HepG2 (cell line): Measurements from ENCODE around the gene ATP6V0D1. TPM values are rescaled to one million over a fixed set of nuclear protein-coding genes. Genes with fewer than 3 reads are reported as not detected.

Experiments used
- ATAC-seq: fragments of 200-7000 bp; cut with Tn5 transposase; 3 replicates; pipeline ENCODE4 v1.9.1; 2020; ENCODE audit warnings: mild to moderate bottlenecking, moderate library complexity
- BruUV-seq: library from RNA; stranded (reverse); fragments of 400-500 nt; replicated peaks from 2 replicates; lab custom pipeline; 2021; lab: Mats Ljungman, UMichigan
- CTCF ChIA-PET: fragments of 300-600 bp; formaldehyde crosslinking; extraction: SDS; loops from one replicate; lab custom pipeline; 2021; ENCODE audit warnings: low total read pairs, inconsistent platforms, low intra/inter-chr PET ratio; lab: Yijun Ruan, JAX
- POLR2A ChIA-PET: fragments of 350-600 bp; sonication (Branson Sonifier 250); formaldehyde crosslinking; loops from one replicate; lab custom pipeline; 2020; ENCODE audit warnings: antibody characterized with exemption, inconsistent platforms; lab: Yijun Ruan, JAX
- DNase-seq: peaks from one replicate; pipeline ENCODE4 v3.0.0-alpha.2; 2015; ENCODE audit warnings: low spot score
- FAIRE-seq: peaks from 3 replicates; lab custom pipeline; 2011; peaks lifted over from hg19 to GRCh38; lab: Jason Lieb, UNC
- H2AFZ ChIP-seq: one replicate; pipeline ENCODE4 v1.6.1; 2011; ENCODE audit warnings: low read length, inconsistent platforms
- H3K27ac ChIP-seq: fragments of 300-600 bp; 3 replicates; pipeline ENCODE4 v1.8.0; 2011; ENCODE audit warnings: mixed run types, mild to moderate bottlenecking, mixed read lengths, low read length, inconsistent platforms; ENCODE audit not compliant: insufficient read depth; ENCODE audit errors: extremely low read length
- H3K27me3 ChIP-seq, 2 experiments: fragments of 200-600 bp in 1 of 2; 2 replicates in 1 of 2; 3 replicates in 1 of 2; pipeline versions ENCODE4 v1.6.0 to v1.8.0; 2011; ENCODE audit warnings: low read length in 2 of 2, mild to moderate bottlenecking in 2 of 2, moderate library complexity in 2 of 2, inconsistent platforms in 1 of 2; ENCODE audit not compliant: insufficient read depth in 2 of 2, control insufficient read depth in 1 of 2
- H3K36me3 ChIP-seq, 2 experiments: fragments of 200-600 bp in 1 of 2; replicated peaks in 1 of 2; 2 replicates in 1 of 2; 3 replicates in 1 of 2; pipeline versions ENCODE4 v1.5.1 to v1.8.0; 2011; ENCODE audit warnings: low read length in 2 of 2, inconsistent platforms in 1 of 2; ENCODE audit not compliant: insufficient read depth in 2 of 2, control insufficient read depth in 1 of 2
- H3K4me1 ChIP-seq: 2 replicates; pipeline ENCODE4 v1.5.1; 2012; ENCODE audit warnings: low read length, inconsistent platforms; ENCODE audit not compliant: insufficient read depth
- H3K4me2 ChIP-seq: 2 replicates; pipeline ENCODE4 v1.6.0; 2011; ENCODE audit warnings: low read depth, low read length, inconsistent platforms
- H3K4me3 ChIP-seq, 3 experiments: fragments of 200-600 bp in 1 of 3; sonication (generic), shearing (Covaris generic) in 1 of 3; replicated peaks in 1 of 3; 2 replicates each; pipeline ENCODE4 v1.5.1; 2011 to 2016; ENCODE audit warnings: low read length in 3 of 3, inconsistent platforms in 2 of 3, low read depth in 2 of 3, mild to moderate bottlenecking in 2 of 3, control low read depth in 1 of 3, mixed read lengths in 1 of 3; ENCODE audit not compliant: insufficient read depth in 1 of 3
- H3K79me2 ChIP-seq: one replicate; pipeline ENCODE4 v1.6.1; 2011; ENCODE audit warnings: low read length, inconsistent platforms; ENCODE audit not compliant: insufficient read depth
- H3K9ac ChIP-seq: 2 replicates; pipeline ENCODE4 v1.6.0; 2011; ENCODE audit warnings: mild to moderate bottlenecking, low read depth, low read length, inconsistent platforms; ENCODE audit not compliant: insufficient read depth
- H3K9me3 ChIP-seq: 2 replicates; pipeline ENCODE4 v1.5.1; 2012; ENCODE audit warnings: mild to moderate bottlenecking, low read length
- H4K20me1 ChIP-seq: 2 replicates; pipeline ENCODE4 v1.6.0; 2011; ENCODE audit warnings: inconsistent platforms, mild to moderate bottlenecking, low read length, moderate library complexity; ENCODE audit not compliant: insufficient read depth
- HDAC1 ChIP-seq: sonication (generic); formaldehyde crosslinking; IDR thresholded peaks from 2 replicates; pipeline ENCODE4 v1.5.1; 2020; ENCODE audit warnings: mild to moderate bottlenecking, missing genetic modification reagents
- KAT7 ChIP-seq: IDR thresholded peaks from 2 replicates; pipeline ENCODE4 v1.6.1; 2018; ENCODE audit warnings: borderline replicate concordance, missing compliant biosample characterization
- KDM1A ChIP-seq: IDR thresholded peaks from 2 replicates; pipeline ENCODE4 v1.6.1; 2016; ENCODE audit warnings: missing compliant biosample characterization
- KDM3A ChIP-seq: IDR thresholded peaks from 2 replicates; pipeline ENCODE4 v1.6.1; 2018; ENCODE audit warnings: low read depth, missing compliant biosample characterization
- TFDP1 ChIP-seq: IDR thresholded peaks from 2 replicates; pipeline ENCODE4 v1.6.1; 2016; ENCODE audit warnings: missing compliant biosample characterization, missing genetic modification reagents, borderline replicate concordance
- WGBS: methylation state at CpG from one replicate; pipeline ENCODE4 v1.1.6; 2017; ENCODE audit warnings: low lambda C conversion rate; 5-methylcytosine and 5-hydroxymethylcytosine counted together
- in situ Hi-C: cut with HindIII; loops from 2 replicates; pipeline ENCODE4 v1.10.0; 2017; ENCODE audit warnings: low pct_unique_long_range_greater_than_20kb; ENCODE audit not compliant: extremely low pct_ligation_motif_present
- intact Hi-C: fragments of 100-400 bp; cut with micrococcal nuclease; formaldehyde crosslinking; loops from one replicate; pipeline ENCODE4 v1.10.0; 2022; ENCODE audit not compliant: unreplicated experiment
- polyA plus RNA-seq, 8 experiments: library from polyadenylated mRNA; depleted of rRNA in 3 of 8; stranded (reverse) in 7 of 8; unstranded in 1 of 8; fragments of >200 nt; fragmentation: Illumina TruSeq in 4 of 8; extraction: Trizol in 4 of 8; gene quantifications; 2 replicates each; pipeline versions ENCODE4 v1.2.1 to v1.2.3, GENCODE V29; 2011 to 2016; ENCODE audit warnings: low read depth in 4 of 8, missing spikeins in 1 of 8, mixed read lengths in 1 of 8; ENCODE audit not compliant: insufficient read depth in 1 of 8
- total RNA-seq, 5 experiments: library from RNA; depleted of rRNA; stranded (reverse); fragments of >200 nt; fragmentation: Illumina TruSeq; extraction: Trizol; gene quantifications; 2 replicates each; pipeline ENCODE4 v1.2.3, GENCODE V29; 2016; ENCODE audit warnings: low read depth in 1 of 5
- TF ChIP-seq, protein P1 (sequence below): sonication (generic); formaldehyde crosslinking; IDR thresholded peaks from 2 replicates; pipeline ENCODE4 v1.4.0; 2020; ENCODE audit warnings: missing genetic modification reagents
- TF ChIP-seq, protein P2 (sequence below): IDR thresholded peaks from 2 replicates; pipeline ENCODE4 v1.6.1; 2016; ENCODE audit warnings: missing genetic modification reagents, missing compliant biosample characterization

ATP6V0D1 gene
- total and polyA plus RNA-seq, 2 of the 13 experiments (the other 11 are each of a cell fraction or from before 2014, with no cell fraction given) = 51.1 to 61.3 TPM

GRCh38 chr16:67423015-67423414 is 57.9 kb downstream of the ATP6V0D1 start:
- in situ Hi-C loops = no loop called here
- no peaks in the 10 kb centered on the region for H4K20me1 ChIP-seq
- DNase-seq (no peak), ATAC-seq (no peak)
- H3K4me3 ChIP-seq = no peak overlapping the region
- peaks cover 5 to 41% of the 10 kb centered on the region in 2 experiments for H3K27me3 ChIP-seq
- BruUV-seq = no TSS peak
- H3K9me3 ChIP-seq = no peaks in the 10 kb centered on the region
- CTCF ChIA-PET = no interaction called here
- POLR2A ChIA-PET = interaction anchor here (1.2 to 1.8 kb wide), 2 partner anchors 8 to 18 kb away, joined by 3 to 4 read pairs; partner anchors contain the start of gene HSD11B2
- H3K79me2 ChIP-seq = no peaks in the 10 kb centered on the region
- TF ChIP-seq KDM3A (CRISPR knock-in tag) (no peak), KAT7 (no peak), KDM1A (CRISPR knock-in tag) (no peak)
- TF ChIP-seq, protein P1, sequence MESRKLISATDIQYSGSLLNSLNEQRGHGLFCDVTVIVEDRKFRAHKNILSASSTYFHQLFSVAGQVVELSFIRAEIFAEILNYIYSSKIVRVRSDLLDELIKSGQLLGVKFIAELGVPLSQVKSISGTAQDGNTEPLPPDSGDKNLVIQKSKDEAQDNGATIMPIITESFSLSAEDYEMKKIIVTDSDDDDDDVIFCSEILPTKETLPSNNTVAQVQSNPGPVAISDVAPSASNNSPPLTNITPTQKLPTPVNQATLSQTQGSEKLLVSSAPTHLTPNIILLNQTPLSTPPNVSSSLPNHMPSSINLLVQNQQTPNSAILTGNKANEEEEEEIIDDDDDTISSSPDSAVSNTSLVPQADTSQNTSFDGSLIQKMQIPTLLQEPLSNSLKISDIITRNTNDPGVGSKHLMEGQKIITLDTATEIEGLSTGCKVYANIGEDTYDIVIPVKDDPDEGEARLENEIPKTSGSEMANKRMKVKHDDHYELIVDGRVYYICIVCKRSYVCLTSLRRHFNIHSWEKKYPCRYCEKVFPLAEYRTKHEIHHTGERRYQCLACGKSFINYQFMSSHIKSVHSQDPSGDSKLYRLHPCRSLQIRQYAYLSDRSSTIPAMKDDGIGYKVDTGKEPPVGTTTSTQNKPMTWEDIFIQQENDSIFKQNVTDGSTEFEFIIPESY (CRISPR knock-in tag) = 0 out of 2 replicates have a peak, but pooled peaks have one; percentile 26
- TF ChIP-seq, all 625 proteins: peak for 1
- no peak overlapping the region for H3K27ac ChIP-seq
- no peak overlapping the region for H3K4me2 ChIP-seq
- no peak overlapping the region for H3K9ac ChIP-seq
- 66% methylated on average over 5 of the region's 5 CpGs for WGBS
- H3K36me3 ChIP-seq = no peaks in the 10 kb centered on the region
- no peak for FAIRE-seq
- peaks cover 8% of the 10 kb centered on the region; the same call in 1 of the 2 replicates for H3K4me1 ChIP-seq
- no peak overlapping the region for H2AFZ ChIP-seq
- intact Hi-C loops = no loop called here

DNA sequence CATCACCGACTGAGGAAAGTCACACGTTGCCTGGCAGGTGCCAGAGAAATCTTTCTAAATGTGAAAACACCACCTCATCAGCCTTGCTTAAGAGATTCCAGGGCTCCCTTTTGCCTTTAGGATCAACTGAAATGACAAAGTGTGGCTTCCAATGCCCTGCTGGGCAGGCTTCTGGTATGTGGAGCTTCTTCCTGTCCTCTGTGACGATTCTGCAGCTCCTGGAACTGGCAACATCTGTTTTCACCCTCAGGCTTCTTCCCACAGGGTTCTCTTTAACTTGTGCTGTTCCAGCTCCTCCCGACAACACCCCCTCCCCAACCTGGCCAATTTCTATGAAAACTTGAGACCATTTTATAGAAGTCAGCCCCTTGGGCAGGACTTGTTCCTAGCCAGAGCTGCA is 59.9 kb downstream of the ATP6V0D1 start:
- ChIA-PET POLR2A (no interaction called here), CTCF (no interaction called here)
- peaks cover 3 to 41% of the 10 kb centered on the region in 2 experiments for H3K27me3 ChIP-seq
- no peaks in the 10 kb centered on the region for H3K79me2 ChIP-seq
- 53% methylated on average over 4 of the region's 4 CpGs for WGBS
- in situ Hi-C loops = no loop called here
- H3K9ac ChIP-seq = no peak overlapping the region
- H3K36me3 ChIP-seq = no peaks in the 10 kb centered on the region
- peaks cover 20% of the 10 kb centered on the region for H3K4me1 ChIP-seq
- no peak overlapping the region for H3K27ac ChIP-seq
- H2AFZ ChIP-seq = no peak overlapping the region
- ATAC-seq = no peak
- no peaks in the 10 kb centered on the region for H3K9me3 ChIP-seq
- no peak overlapping the region for H3K4me2 ChIP-seq
- no TSS peak for BruUV-seq
- FAIRE-seq = no peak
- TF ChIP-seq, protein P2, sequence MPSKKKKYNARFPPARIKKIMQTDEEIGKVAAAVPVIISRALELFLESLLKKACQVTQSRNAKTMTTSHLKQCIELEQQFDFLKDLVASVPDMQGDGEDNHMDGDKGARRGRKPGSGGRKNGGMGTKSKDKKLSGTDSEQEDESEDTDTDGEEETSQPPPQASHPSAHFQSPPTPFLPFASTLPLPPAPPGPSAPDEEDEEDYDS (CRISPR knock-in tag) = no peak
- TF ChIP-seq HDAC1 (CRISPR knock-in tag) = no peak
- no peak for TF ChIP-seq TFDP1 (CRISPR knock-in tag)
- intact Hi-C loops = no loop called here
- no peaks in the 10 kb centered on the region for H4K20me1 ChIP-seq
- no peak for DNase-seq
- no peak overlapping the region for H3K4me3 ChIP-seq
